ENCODE results near the gene PLK5. TPM values are rescaled to one million over a fixed set of nuclear protein-coding genes. Genes with fewer than 3 reads are reported as not detected.

Gene PLK5
- total and polyA plus RNA-seq, 2 of the 4 experiments (the other 2 are of a cell fraction): not detected

DNA sequence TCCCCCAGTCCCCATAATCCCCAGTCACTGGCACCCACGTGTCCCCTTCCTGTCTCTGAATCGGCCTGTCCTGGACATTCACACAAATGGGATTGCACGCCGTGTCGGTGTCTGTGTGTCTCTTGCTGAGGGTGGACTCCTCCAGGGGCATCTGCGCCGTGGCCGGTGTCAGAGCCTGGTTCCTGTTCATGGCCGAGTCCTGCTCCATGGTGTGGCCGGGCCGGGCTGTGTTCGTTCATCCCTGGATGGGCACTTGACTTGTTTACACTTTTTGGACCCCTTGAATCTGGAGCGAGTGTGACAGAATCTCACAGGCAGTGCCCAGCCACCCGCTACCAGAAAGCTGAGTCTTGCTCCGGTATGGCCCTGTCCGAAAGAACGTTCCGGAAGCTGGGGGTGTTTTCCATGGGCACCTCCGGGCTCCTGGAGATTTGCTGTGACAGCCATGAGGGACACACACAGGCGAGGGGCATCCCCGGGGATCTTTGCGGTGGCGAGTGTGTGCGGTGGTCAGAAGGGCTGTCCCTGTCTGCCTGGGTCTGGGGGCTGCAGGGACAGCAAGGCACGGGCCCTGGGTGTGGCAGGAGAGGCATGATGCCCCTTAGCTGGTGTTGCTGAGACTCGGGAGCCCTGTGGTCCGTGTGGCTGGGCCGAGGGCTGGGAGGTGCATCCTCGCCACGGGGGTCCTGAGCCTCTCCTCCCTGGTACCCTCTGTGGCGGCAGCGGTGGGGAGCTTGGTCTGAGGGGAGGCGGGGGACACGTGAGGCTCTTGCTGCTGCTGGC is 50.7 kb downstream of the PLK5 start:
- peak overlapping the region; percentile 37 for H2AK9ac ChIP-seq (replicated peaks; ENCODE audit: low read depth, low read length, poor library complexity)
- H4K91ac ChIP-seq (ENCODE audit: insufficient read depth, low read depth, low read length): no peak overlapping the region
- no peaks in the 10 kb centered on the region for H3K9me3 ChIP-seq (ENCODE audit: control insufficient read depth, insufficient read depth, low read length)
- H3K9me1 ChIP-seq (ENCODE audit: insufficient read depth, low read length): no peaks in the 10 kb centered on the region
- in situ Hi-C loops (cut with MboI; ENCODE audit: low sequenced_read_pairs): no loop called here
- DNase-seq (no peak), ATAC-seq (ENCODE audit: low read depth) (no peak)
- WGBS, 2 experiments (ENCODE audit: extremely low coverage in 2 of 2, insufficient read length in 1 of 2): 94% methylated on average over 16 of the region's 34 CpGs; no CpG with 5 or more reads in 1 of the 2 experiments
- no peak overlapping the region for H3K18ac ChIP-seq (ENCODE audit: low read depth, low read length)
- H2AK5ac ChIP-seq (ENCODE audit: low read depth, low read length): no peak overlapping the region
- intact Hi-C loops (cut with micrococcal nuclease): no loop called here
- dilution Hi-C loops (cut with HindIII; ENCODE audit: low sequenced_read_pairs, unreplicated experiment): no loop called here
- no peak overlapping the region for H3K27ac ChIP-seq (ENCODE audit: insufficient read depth, low read length)
- H4K20me1 ChIP-seq (ENCODE audit: insufficient read depth, low read length): peaks cover 4% of the 10 kb centered on the region; the same call in 1 of the 2 replicates
- no peak overlapping the region for H2BK20ac ChIP-seq (ENCODE audit: low read depth, low read length)
- TF ChIP-seq RFX5 (IDR thresholded peaks at IDR 0.05; ENCODE audit: low read depth, low read length) (no peak), RAD21 (IDR thresholded peaks at IDR 0.05; ENCODE audit: low read length) (no peak), CEBPB (IDR thresholded peaks at IDR 0.05; ENCODE audit: low read depth, low read length) (no peak), POLR2A (IDR thresholded peaks at IDR 0.05; ENCODE audit: low read depth, low read length) (no peak), MAFK (IDR thresholded peaks at IDR 0.05; ENCODE audit: low read depth, low read length) (no peak), RCOR1 (IDR thresholded peaks at IDR 0.05; ENCODE audit: insufficient replicate concordance, low read length) (no peak), BHLHE40 (IDR thresholded peaks at IDR 0.05; ENCODE audit: low read depth, low read length) (no peak)
- TF ChIP-seq, protein P1, sequence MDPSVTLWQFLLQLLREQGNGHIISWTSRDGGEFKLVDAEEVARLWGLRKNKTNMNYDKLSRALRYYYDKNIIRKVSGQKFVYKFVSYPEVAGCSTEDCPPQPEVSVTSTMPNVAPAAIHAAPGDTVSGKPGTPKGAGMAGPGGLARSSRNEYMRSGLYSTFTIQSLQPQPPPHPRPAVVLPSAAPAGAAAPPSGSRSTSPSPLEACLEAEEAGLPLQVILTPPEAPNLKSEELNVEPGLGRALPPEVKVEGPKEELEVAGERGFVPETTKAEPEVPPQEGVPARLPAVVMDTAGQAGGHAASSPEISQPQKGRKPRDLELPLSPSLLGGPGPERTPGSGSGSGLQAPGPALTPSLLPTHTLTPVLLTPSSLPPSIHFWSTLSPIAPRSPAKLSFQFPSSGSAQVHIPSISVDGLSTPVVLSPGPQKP (IDR thresholded peaks at IDR 0.05; ENCODE audit: borderline replicate concordance, low read depth, low read length): no peak
- TF ChIP-seq, protein P2, sequence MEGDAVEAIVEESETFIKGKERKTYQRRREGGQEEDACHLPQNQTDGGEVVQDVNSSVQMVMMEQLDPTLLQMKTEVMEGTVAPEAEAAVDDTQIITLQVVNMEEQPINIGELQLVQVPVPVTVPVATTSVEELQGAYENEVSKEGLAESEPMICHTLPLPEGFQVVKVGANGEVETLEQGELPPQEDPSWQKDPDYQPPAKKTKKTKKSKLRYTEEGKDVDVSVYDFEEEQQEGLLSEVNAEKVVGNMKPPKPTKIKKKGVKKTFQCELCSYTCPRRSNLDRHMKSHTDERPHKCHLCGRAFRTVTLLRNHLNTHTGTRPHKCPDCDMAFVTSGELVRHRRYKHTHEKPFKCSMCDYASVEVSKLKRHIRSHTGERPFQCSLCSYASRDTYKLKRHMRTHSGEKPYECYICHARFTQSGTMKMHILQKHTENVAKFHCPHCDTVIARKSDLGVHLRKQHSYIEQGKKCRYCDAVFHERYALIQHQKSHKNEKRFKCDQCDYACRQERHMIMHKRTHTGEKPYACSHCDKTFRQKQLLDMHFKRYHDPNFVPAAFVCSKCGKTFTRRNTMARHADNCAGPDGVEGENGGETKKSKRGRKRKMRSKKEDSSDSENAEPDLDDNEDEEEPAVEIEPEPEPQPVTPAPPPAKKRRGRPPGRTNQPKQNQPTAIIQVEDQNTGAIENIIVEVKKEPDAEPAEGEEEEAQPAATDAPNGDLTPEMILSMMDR (conservative IDR thresholded peaks at IDR 0.05; ENCODE audit: low read depth, low read length): no peak
- TF ChIP-seq, protein P3, sequence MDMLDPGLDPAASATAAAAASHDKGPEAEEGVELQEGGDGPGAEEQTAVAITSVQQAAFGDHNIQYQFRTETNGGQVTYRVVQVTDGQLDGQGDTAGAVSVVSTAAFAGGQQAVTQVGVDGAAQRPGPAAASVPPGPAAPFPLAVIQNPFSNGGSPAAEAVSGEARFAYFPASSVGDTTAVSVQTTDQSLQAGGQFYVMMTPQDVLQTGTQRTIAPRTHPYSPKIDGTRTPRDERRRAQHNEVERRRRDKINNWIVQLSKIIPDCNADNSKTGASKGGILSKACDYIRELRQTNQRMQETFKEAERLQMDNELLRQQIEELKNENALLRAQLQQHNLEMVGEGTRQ (IDR thresholded peaks at IDR 0.05; ENCODE audit: low read depth, low read length): no peak
- no peaks in the 10 kb centered on the region for H3K79me1 ChIP-seq (ENCODE audit: low read depth in 1 of 2, low read length in 2 of 2)
- H2BK120ac ChIP-seq (ENCODE audit: low read depth, low read length): no peak overlapping the region
- no peak overlapping the region for H4K5ac ChIP-seq (ENCODE audit: low read depth, low read length)
- no peak overlapping the region for H2AFZ ChIP-seq (replicated peaks; ENCODE audit: low read length, poor library complexity)
- H2BK15ac ChIP-seq (ENCODE audit: low read depth, low read length): no peak overlapping the region
- no peak overlapping the region for H2BK5ac ChIP-seq (ENCODE audit: low read depth, low read length, poor library complexity, severe bottlenecking)
- POLR2A ChIA-PET (ENCODE audit: unreplicated experiment): no interaction called here
- BruUV-seq (replicated peaks): no TSS peak
- CTCF ChIA-PET: interaction anchor here (1.3 kb wide), 1 partner anchor 29 kb away, joined by 3 read pairs; no protein-coding TSS in a partner anchor
- H3K36me3 ChIP-seq (ENCODE audit: control insufficient read depth, insufficient read depth, low read length): peaks cover 26% of the 10 kb centered on the region
- no peak overlapping the region for H4K8ac ChIP-seq (ENCODE audit: low read depth in 2 of 2, low read length in 2 of 2)
- H3K4ac ChIP-seq (ENCODE audit: low read depth, low read length): no peak overlapping the region
- H3K4me2 ChIP-seq (ENCODE audit: low read depth, low read length): no peak overlapping the region
- no peak overlapping the region for H3K23ac ChIP-seq (ENCODE audit: low read depth, low read length)
- no peak overlapping the region for H3K56ac ChIP-seq (ENCODE audit: extremely low read depth, insufficient read depth, low read length)
- no peak overlapping the region for H3K14ac ChIP-seq (replicated peaks; ENCODE audit: low read depth, low read length)
- H3K27me3 ChIP-seq (ENCODE audit: control insufficient read depth, insufficient read depth, low read length): no peaks in the 10 kb centered on the region; the same call in 1 of the 2 replicates
- H3K9ac ChIP-seq (ENCODE audit: low read depth, low read length): no peak overlapping the region
- H3K4me1 ChIP-seq (ENCODE audit: control insufficient read depth, insufficient read depth, low read length): no peaks in the 10 kb centered on the region
- H3K4me3 ChIP-seq (ENCODE audit: insufficient read depth, low read depth, low read length): no peak overlapping the region

Measured in IMR-90 (cell line).